Liver (tissue), 9 donors: ENCODE measurements around the gene OTOG. TPM values are rescaled to one million over a fixed set of nuclear protein-coding genes. Genes with fewer than 3 reads are reported as not detected.

Experiments
- DNase-seq: peaks from one replicate; pipeline ENCODE4 v3.0.0-alpha.2; 2017; ENCODE audit warnings: low spot score
- H3K27ac ChIP-seq, 2 donors: one replicate each; pipeline ENCODE4 v1.7.0; 2013; ENCODE audit warnings: inconsistent platforms in 2 of 2, low read length in 2 of 2, control low read depth in 1 of 2, low read depth in 1 of 2, mild to moderate bottlenecking in 1 of 2
- H3K27me3 ChIP-seq, 4 donors: one replicate each; pipeline versions ENCODE4 v1.6.1 to v1.7.0; 2013; ENCODE audit warnings: low read length in 3 of 4, inconsistent platforms in 1 of 4, mild to moderate bottlenecking in 1 of 4, moderate library complexity in 1 of 4; ENCODE audit not compliant: control insufficient read depth in 4 of 4, insufficient read depth in 4 of 4
- H3K36me3 ChIP-seq, 4 donors: one replicate each; pipeline versions ENCODE4 v1.6.1 to v1.7.0; 2013; ENCODE audit warnings: low read length in 3 of 4, mild to moderate bottlenecking in 3 of 4, low read depth in 1 of 4, moderate library complexity in 1 of 4; ENCODE audit not compliant: control insufficient read depth in 4 of 4, insufficient read depth in 3 of 4
- H3K4me1 ChIP-seq, 4 donors: one replicate each; pipeline versions ENCODE4 v1.6.1 to v1.7.0; 2013; ENCODE audit warnings: low read length in 3 of 4, mild to moderate bottlenecking in 3 of 4, moderate library complexity in 1 of 4; ENCODE audit not compliant: control insufficient read depth in 4 of 4, insufficient read depth in 4 of 4
- H3K4me3 ChIP-seq, 3 donors: one replicate each; pipeline versions ENCODE4 v1.6.1 to v1.7.0; 2013; ENCODE audit warnings: low read length in 3 of 3, control low read depth in 1 of 3, low read depth in 1 of 3, mild to moderate bottlenecking in 1 of 3
- H3K9ac ChIP-seq, 2 donors: one replicate each; pipeline ENCODE4 v1.7.0; 2013; ENCODE audit warnings: low read length in 2 of 2, mild to moderate bottlenecking in 2 of 2, moderate library complexity in 2 of 2, control low read depth in 1 of 2, low read depth in 1 of 2
- H3K9me3 ChIP-seq, 4 donors: one replicate each; pipeline versions ENCODE4 v1.6.1 to v1.7.0; 2013; ENCODE audit warnings: low read length in 3 of 4; ENCODE audit not compliant: control insufficient read depth in 4 of 4
- ATF3 ChIP-seq: IDR thresholded peaks from 2 replicates; pipeline ENCODE4 v1.6.1; 2016; ENCODE audit warnings: antibody characterized with exemption
- CTCF ChIP-seq: fragments of 150-350 bp; IDR thresholded peaks from 2 replicates; pipeline ENCODE4 v1.5.1; 2017; ENCODE audit warnings: improper control_type of control experiment, low read depth, low read length; ENCODE audit not compliant: missing input control
- EGR1 ChIP-seq, 2 donors: IDR thresholded peaks; 2 replicates each; pipeline ENCODE4 v1.6.1; 2016 to 2018; ENCODE audit warnings: antibody characterized with exemption in 2 of 2, low read depth in 2 of 2
- FOXA1 ChIP-seq: IDR thresholded peaks from 2 replicates; pipeline ENCODE4 v1.6.1; 2016; ENCODE audit warnings: antibody characterized with exemption
- FOXA2 ChIP-seq: IDR thresholded peaks from 2 replicates; pipeline ENCODE4 v1.6.1; 2016; ENCODE audit warnings: antibody characterized with exemption
- GABPA ChIP-seq, 2 donors: IDR thresholded peaks in 1 of 2; conservative IDR thresholded peaks in 1 of 2; 2 replicates each; pipeline ENCODE4 v1.6.1; 2016; ENCODE audit warnings: antibody characterized with exemption in 2 of 2, mild to moderate bottlenecking in 1 of 2, moderate library complexity in 1 of 2
- HNF4A ChIP-seq, 2 donors: conservative IDR thresholded peaks; 2 replicates each; pipeline ENCODE4 v1.6.1; 2016; ENCODE audit warnings: antibody characterized with exemption in 2 of 2, mild to moderate bottlenecking in 2 of 2
- HNF4G ChIP-seq: IDR thresholded peaks from 2 replicates; pipeline ENCODE4 v1.6.1; 2016; ENCODE audit warnings: antibody characterized with exemption
- JUND ChIP-seq, 2 donors: IDR thresholded peaks; 2 replicates each; pipeline ENCODE4 v1.6.1; 2016; ENCODE audit warnings: antibody characterized with exemption in 2 of 2
- MAX ChIP-seq: IDR thresholded peaks from 2 replicates; pipeline ENCODE4 v1.6.1; 2016; ENCODE audit warnings: antibody characterized with exemption
- NR2F2 ChIP-seq: IDR thresholded peaks from 2 replicates; pipeline ENCODE4 v1.6.1; 2016; ENCODE audit warnings: antibody characterized with exemption
- RAD21 ChIP-seq, 2 donors: IDR thresholded peaks; 2 replicates each; pipeline ENCODE4 v1.6.1; 2016; ENCODE audit warnings: antibody characterized with exemption in 2 of 2, mild to moderate bottlenecking in 2 of 2
- REST ChIP-seq: IDR thresholded peaks from 2 replicates; pipeline ENCODE4 v1.6.1; 2016; ENCODE audit warnings: antibody characterized with exemption, mild to moderate bottlenecking
- RXRA ChIP-seq, 2 donors: IDR thresholded peaks; 2 replicates each; pipeline ENCODE4 v1.6.1; 2017 to 2018; ENCODE audit warnings: antibody characterized with exemption in 2 of 2, mild to moderate bottlenecking in 1 of 2
- SP1 ChIP-seq: IDR thresholded peaks from 2 replicates; pipeline ENCODE4 v1.6.1; 2018; ENCODE audit warnings: antibody characterized with exemption, mild to moderate bottlenecking
- TAF1 ChIP-seq: conservative IDR thresholded peaks from 2 replicates; pipeline ENCODE4 v1.6.1; 2016; ENCODE audit warnings: antibody characterized with exemption, mild to moderate bottlenecking
- YY1 ChIP-seq: IDR thresholded peaks from 2 replicates; pipeline ENCODE4 v1.6.1; 2016; ENCODE audit warnings: antibody characterized with exemption, mild to moderate bottlenecking
- ZBTB33 ChIP-seq: IDR thresholded peaks from 2 replicates; pipeline ENCODE4 v1.6.1; 2016; ENCODE audit warnings: antibody characterized with exemption
- whole genome bisulfite sequencing: extraction: QIAGEN DNeasy Blood & Tissue Kit; methylation state at CpG from one replicate; pipeline ENCODE4 v1.1.7; 2013; 5-methylcytosine and 5-hydroxymethylcytosine counted together
- polyA plus RNA-seq, 2 donors: library from polyadenylated mRNA; stranded (reverse) in 1 of 2; unstranded in 1 of 2; fragments of 200-250 nt in 1 of 2; fragments of >200 nt in 1 of 2; fragmentation: Nextera tagmentation in 1 of 2; extraction: Ambion mirVana in 1 of 2; gene quantifications; one replicate each; pipeline versions ENCODE4 v1.2.1 to v1.2.3, GENCODE V29; 2013 to 2015
- total RNA-seq, 2 donors: library from RNA; depleted of rRNA; stranded (reverse); fragments of >200 nt; gene quantifications; one replicate each; pipeline ENCODE4 v1.2.3, GENCODE V29; 2014
- donor health status: healthy.
- donor health status: healthy.
- donor health status: healthy.
- donor health status: healthy.
- donor health status: healthy.

Gene OTOG
- total and polyA plus RNA-seq, 4 donors: not detected

- no peak for TF ChIP-seq ZBTB33
These were observed 102.2 kb downstream of the OTOG start (continued) for GRCh38 chr11:17649261-17649660.

GRCh38 chr11:17649696-17650095 lies 102.6 kb downstream of the OTOG start:
- TF ChIP-seq ZBTB33: no peak
- TF ChIP-seq SP1: no peak
- TF ChIP-seq HNF4G: no peak
- TF ChIP-seq EGR1 (IDR thresholded peaks at IDR 0.05; ENCODE audit: low read depth in 2 of 2): no peak
- no peak for TF ChIP-seq GABPA (IDR thresholded peaks at IDR 0.05 in 1 of 2, conservative IDR thresholded peaks at IDR 0.05 in 1 of 2)
- no peak for TF ChIP-seq RAD21 (IDR thresholded peaks at IDR 0.05)
- TF ChIP-seq JUND (IDR thresholded peaks at IDR 0.05): no peak
- TF ChIP-seq REST: no peak
- TF ChIP-seq RXRA (IDR thresholded peaks at IDR 0.05): no peak
- no peak for TF ChIP-seq YY1
- TF ChIP-seq MAX: no peak
- TF ChIP-seq NR2F2: no peak
- no peak for TF ChIP-seq CTCF
- no peak for TF ChIP-seq HNF4A (conservative IDR thresholded peaks at IDR 0.05)
- TF ChIP-seq FOXA1: no peak
- no peak for TF ChIP-seq FOXA2
- TF ChIP-seq TAF1: no peak
- TF ChIP-seq ATF3: no peak
- DNase-seq: no peak
- Histone ChIP-seq H3K9ac (no peak overlapping the region), H3K27me3 (peaks cover 0 to 4% (median 0%) of the 10 kb centered on the region in 4 donors), H3K4me1 (no peaks in the 10 kb centered on the region), H3K27ac (no peak overlapping the region), H3K9me3 (peaks cover 0 to 8% (median 3%) of the 10 kb centered on the region in 4 donors), H3K36me3 (no peaks in the 10 kb centered on the region), H3K4me3 (no peak overlapping the region)
- 51% methylated on average over 4 of the region's 4 CpGs for WGBS
